NCI-H526 (cell line): ENCODE measurements around the gene MEF2C.
"Not testable (repeated sequence)": the region's sequence is repeated elsewhere in the genome, so short reads cannot be mapped to it uniquely, and the experiment has no call there.

Source experiments
- DNase-seq, 2 experiments: peaks; one replicate each; lab custom pipeline; 2025; lab: John Stamatoyannopoulos, UW

MEF2C gene

DNA sequence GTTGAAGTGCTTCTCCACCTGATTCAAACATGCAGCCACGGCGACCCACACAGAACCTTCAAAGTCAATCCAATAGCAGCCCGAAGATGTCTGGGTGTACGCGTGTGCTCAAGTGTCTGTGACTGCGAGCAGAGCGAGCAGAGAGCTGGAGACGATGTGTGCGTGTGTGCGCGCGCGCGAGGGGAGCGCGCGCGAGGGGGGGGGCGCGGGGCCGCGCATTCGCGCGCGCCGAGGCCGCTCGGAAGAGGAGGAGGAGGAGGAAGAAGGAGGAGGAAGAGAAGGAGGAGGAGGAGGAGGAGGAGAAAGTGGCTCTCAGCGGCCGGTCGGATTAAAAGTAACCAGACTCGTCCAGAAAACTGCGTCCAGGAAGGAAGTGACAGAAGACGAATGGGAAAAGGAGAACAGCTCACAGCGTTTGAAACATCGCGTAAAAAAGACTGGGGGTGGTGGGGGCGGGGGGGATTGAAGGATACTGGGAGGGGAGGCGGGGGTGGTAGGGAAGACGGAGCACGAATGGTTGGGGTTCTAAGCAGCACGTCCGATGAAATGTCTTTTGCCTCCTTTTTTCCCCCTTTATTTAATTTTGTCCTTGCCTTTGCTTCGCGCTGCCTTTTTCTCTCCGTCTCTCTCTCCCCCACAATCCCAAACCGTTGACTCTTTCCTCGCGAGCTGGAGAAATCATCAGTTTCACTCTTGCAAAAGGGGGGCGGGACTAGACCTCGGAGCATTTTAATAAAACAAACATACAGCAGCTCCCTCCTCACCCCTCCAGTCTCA is at the start of gene MEF2C:
MEF2C (minus strand) TSS at position 126 of the 777 bp plus-strand sequence. CDS start 59,396 bp downstream, outside the sequence.
- DNase-seq: peak; percentile 57 to 72

- DNase-seq: no peak
Observed at GRCh38 chr5:88932541-88932940, 49.6 kb upstream of the MEF2C start.

- DNase-seq: no peak
Observed at GRCh38 chr5:88930335-88930734, 47.4 kb upstream of the MEF2C start.

GRCh38 chr5:88929385-88929784 is 46.4 kb upstream of the MEF2C start:
- no peak for DNase-seq

- DNase-seq: no peak
Observed at GRCh38 chr5:88926774-88927173, 43.8 kb upstream of the MEF2C start.

GRCh38 chr5:88925692-88926490 is 42.9 kb upstream of the MEF2C start:
- DNase-seq: no peak

DNA sequence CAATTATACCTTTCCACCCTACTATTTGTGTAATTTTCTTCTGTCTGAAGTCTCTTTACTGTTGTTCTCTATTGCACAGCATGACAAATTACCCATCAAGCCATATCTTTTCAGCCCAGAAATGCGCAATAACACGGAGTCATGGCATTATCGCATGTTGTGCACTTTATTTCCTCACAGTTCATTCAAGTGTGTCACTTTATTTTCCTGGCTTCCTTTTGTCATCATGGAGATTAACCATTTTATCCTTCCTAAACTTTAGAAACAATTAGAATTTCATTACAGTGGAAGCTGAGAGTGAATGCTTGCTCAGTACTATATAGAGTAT is 41.3 kb upstream of the MEF2C start:
- no peak for DNase-seq

GRCh38 chr5:88923623-88924329 is 40.8 kb upstream of the MEF2C start:
- DNase-seq: no peak

DNA sequence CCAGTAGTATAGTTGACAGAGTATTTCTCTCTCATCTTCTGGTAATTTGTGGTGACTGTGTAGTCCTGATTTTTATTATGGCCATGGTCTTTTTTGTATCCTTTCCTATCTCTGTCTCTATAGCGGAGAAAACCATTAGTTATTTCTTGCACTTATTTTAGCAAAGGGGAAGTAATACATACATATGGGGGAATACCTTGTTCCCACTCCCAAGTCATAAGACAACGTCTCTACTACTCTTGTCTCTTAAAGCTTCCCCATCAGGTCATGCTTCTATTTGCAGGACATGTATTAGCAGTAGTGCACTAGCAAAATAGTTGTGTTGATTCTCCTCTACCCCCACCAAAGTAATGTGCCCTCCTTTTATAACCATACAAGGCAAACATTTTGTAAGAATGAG is 29.8 kb upstream of the MEF2C start:
- not testable (repeated sequence) for DNase-seq

DNA sequence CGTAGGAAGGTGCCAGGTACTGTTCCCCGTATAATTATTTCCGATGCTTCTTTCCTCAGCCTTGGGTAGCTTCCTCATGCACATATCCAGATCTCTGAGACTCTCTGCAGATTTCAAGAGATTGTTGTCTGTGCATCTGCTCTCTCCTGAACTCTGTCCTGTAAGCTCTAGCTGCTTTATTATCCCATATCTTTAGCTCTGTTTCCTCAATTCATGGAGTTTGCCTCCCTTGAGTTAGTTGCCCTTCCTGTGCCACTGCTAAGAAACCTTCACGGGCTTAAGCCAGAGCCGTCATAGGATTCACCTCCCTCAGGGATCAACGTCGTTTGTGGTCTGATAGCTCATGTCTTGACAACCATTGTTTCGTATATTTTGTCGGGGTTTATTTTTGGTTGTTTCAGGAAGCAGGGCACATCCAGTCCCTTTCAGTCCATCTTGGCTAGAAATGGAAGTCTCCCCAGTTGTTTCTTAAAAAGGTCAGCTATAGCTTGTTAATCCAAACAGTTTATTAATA is 28.1 kb upstream of the MEF2C start:
- not testable (repeated sequence) for DNase-seq

GRCh38 chr5:88904478-88904877 is 21.5 kb upstream of the MEF2C start:
- DNase-seq: not testable (repeated sequence)

- DNase-seq: not testable (repeated sequence)
Observed at GRCh38 chr5:88903966-88904365, 21.0 kb upstream of the MEF2C start.

DNA sequence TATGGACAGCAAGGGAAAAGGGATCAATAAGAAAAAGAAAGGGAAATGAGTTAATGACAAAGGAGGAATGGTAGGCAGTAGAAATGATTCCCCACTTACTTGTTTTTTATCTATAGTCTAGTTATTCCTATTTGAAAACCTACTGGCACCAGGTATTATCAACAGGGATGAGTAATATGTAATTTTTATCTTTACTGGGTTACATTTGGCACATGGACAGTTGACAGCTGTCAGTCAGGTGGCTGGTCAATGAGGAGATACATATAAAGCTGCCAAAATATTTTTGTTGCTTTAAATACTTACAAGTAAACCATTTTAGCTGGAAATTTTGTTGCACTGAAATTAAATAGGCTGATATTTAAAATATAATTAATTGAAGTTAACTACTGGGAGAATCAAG is 18.1 kb upstream of the MEF2C start:
- DNase-seq: not testable (repeated sequence)

GRCh38 chr5:88899096-88899737 is 16.2 kb upstream of the MEF2C start:
- no peak for DNase-seq

DNA sequence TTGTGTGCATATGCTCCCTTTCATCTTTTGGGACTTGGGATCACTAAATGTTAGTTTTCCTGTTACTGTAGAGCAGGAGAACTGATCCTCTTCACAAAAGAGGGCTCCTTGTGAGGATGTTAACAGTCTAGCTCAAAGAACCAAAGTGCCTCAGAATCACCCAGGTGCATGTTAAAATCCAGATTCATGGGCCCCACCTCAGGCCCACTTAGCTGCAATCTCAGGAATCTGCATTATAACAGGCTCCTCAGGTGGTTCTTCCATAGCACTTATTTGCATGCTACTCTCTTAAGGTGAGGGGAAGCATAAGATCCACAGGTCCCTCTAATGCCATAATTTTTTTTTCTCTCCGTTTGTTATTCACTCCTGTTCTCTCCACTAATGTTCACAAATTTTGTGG is 14.8 kb upstream of the MEF2C start:
- no peak for DNase-seq

- no peak for DNase-seq
Observed at GRCh38 chr5:88895681-88896501, 12.9 kb upstream of the MEF2C start.

- no peak for DNase-seq
Observed at GRCh38 chr5:88892669-88893068, 9.7 kb upstream of the MEF2C start.

DNA sequence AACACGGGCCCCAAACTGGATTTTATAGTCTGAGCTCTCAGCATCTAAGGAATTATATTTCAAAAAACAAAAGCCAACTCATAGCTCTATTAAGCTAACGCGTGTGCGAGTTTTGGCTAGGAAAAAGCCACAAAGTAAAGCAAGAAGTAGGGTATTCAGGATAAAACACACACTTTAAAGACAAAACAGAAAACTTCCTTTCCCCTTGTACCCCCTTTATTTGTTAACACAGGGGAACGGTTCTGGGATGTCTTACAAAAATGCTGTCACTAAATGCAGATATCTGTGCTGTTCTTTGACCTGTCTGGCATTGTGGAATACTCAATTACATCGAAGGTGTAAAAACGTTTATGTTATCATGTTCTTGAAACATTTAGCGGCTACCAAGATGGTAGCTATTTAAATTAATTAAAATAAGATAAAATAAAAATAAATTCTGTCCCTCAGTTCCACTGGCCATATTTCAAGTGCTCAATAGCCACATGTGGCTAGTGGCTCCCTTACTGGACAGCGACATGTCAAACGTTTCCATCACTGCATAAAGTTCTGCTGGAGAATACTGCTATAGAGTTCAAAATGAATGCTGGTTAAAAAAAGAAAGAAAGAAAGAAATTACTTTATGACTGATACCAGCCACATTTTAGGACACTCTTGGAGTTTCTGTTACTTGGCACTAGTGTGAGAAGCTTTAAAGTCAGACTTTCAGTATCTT is 7.2 kb upstream of the MEF2C start:
- DNase-seq: no peak

- DNase-seq: peak in 1 of 2 experiments; percentile 15
Observed at GRCh38 chr5:88889189-88890069, 6.4 kb upstream of the MEF2C start.

GRCh38 chr5:88888848-88889188 is 5.8 kb upstream of the MEF2C start:
- no peak for DNase-seq
